HG02852 (cell line): Measurements from ENCODE around the gene CES5A.
"Not testable (repeated sequence)": the region's sequence is repeated elsewhere in the genome, so short reads cannot be mapped to it uniquely, and the experiment has no call there.

ENCODE experiments used
- ATAC-seq: cut with Tn5 transposase; IDR thresholded peaks from one replicate; pipeline ENCODE4 v1.9.1; 2021; ENCODE audit warnings: mild to moderate bottlenecking, moderate library complexity; ENCODE audit not compliant: unreplicated experiment

The CES5A gene, protein sequence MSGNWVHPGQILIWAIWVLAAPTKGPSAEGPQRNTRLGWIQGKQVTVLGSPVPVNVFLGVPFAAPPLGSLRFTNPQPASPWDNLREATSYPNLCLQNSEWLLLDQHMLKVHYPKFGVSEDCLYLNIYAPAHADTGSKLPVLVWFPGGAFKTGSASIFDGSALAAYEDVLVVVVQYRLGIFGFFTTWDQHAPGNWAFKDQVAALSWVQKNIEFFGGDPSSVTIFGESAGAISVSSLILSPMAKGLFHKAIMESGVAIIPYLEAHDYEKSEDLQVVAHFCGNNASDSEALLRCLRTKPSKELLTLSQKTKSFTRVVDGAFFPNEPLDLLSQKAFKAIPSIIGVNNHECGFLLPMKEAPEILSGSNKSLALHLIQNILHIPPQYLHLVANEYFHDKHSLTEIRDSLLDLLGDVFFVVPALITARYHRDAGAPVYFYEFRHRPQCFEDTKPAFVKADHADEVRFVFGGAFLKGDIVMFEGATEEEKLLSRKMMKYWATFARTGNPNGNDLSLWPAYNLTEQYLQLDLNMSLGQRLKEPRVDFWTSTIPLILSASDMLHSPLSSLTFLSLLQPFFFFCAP

GRCh38 chr16:55875273-55875672 lies at the start of gene CES5A:
TSS of gene CES5A (minus strand) at chr16:55875373. CDS start at chr16:55875221, 152 bp downstream.
- no peak for ATAC-seq

DNA sequence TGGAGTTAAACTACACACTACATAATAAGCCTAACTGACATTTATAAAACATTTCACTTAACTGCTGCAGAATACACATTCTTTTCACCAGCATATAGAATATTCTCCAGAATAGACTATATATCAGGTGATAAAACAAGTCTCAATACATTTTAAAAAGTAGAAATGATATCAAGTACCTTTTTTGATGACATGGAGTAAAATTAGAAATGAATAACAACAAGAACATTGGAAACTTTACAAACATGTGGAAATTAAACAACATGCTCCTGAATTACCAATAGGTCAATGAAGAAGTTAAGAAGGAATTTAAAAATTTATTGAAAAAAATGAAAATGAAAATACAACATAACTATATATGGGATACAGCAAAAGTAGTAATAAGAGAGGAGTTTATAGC lies 47.5 kb upstream of the CES5A start:
- ATAC-seq: no peak

- no peak for ATAC-seq
Observed at GRCh38 chr16:55917373-55918160, 42.4 kb upstream of the CES5A start.

GRCh38 chr16:55915096-55915827 lies 40.1 kb upstream of the CES5A start:
- no peak for ATAC-seq

DNA sequence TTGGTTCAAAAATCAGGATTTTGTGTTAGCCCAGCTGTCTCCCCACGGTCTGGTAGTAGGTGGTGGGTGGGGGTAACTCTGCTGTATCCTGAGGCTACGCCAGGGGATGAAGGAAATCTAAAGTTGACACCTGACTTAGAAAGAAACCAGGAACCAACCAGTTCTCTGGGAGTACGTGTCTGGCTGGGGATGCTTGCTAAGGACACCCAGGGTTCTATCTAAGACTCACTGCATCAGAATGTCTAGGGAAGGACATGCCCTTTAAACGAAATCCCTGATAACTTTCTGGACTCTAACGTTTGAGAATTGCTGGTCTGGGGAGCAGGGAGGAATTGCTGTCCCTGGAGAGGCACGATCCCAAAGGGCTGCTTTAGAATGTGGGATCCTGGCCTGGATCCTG lies 39.2 kb upstream of the CES5A start:
- no peak for ATAC-seq

- ATAC-seq: no peak
Observed at GRCh38 chr16:55913716-55914115, 38.5 kb upstream of the CES5A start.

- ATAC-seq: not testable (repeated sequence)
Observed at GRCh38 chr16:55913121-55913520, 37.9 kb upstream of the CES5A start.

DNA sequence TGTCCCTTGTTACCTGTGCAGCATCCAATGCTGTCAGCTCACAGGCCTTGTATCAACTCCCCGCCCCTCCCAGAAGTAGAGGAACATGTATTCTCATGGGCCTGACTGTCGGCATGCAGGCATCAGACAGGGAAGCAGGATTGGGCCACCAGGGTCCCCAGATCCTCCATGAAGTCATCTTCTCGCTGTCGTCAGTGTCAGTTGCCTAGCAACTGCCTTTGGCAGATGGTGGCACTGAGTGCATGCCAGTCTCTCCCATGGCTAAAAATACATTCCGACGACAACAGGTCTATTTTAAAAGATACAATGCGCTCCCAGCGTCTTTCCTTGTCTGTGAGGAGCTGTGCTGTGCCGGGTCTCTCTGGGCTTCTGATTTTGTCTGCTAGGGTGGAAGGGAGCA lies 36.8 kb upstream of the CES5A start:
- ATAC-seq: no peak

DNA sequence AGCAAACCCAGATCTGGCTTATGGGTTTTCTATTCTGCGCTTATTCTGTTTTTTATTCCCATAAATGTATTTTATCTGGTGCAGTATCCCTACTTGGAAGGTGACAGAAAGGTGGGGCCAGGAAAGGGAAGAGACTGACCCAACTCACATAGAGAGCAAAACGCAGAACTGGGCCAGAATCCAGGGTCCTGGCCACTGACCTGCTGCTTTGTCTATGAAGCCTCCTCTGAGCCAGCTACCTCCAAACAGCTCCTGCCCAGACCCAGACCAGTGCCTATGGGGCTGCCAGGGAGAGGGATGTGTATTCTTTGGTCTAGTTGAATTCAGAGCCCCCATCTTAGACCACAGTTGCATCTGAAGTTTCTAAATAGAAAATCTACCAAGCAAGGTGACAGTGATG lies 36.4 kb upstream of the CES5A start:
- no peak for ATAC-seq

GRCh38 chr16:55909876-55910275 lies 34.7 kb upstream of the CES5A start:
- ATAC-seq: no peak

- no peak for ATAC-seq
Observed at GRCh38 chr16:55908641-55909040, 33.5 kb upstream of the CES5A start.

GRCh38 chr16:55907661-55908060 lies 32.5 kb upstream of the CES5A start:
- ATAC-seq: no peak

GRCh38 chr16:55906123-55906522 lies 30.9 kb upstream of the CES5A start:
- ATAC-seq: no peak

DNA sequence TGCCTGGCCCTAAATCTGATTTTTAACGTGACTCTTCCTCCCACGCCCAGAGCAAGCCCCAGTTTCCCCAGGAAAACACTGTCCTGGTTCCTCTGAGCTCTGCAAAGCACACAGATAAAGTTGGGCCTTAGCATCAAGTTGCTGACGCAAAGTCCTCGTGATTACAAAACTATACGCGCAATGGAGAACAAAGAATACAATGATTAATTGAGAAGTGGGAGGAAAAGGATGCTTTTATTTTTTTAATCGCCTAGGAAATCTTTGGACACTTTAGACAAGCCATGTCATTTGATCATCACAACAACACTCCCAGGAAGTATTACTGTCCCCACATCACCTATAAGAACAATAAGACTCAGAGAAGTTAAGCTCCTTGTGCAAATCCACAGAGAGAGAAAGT lies 30.5 kb upstream of the CES5A start:
- no peak for ATAC-seq

DNA sequence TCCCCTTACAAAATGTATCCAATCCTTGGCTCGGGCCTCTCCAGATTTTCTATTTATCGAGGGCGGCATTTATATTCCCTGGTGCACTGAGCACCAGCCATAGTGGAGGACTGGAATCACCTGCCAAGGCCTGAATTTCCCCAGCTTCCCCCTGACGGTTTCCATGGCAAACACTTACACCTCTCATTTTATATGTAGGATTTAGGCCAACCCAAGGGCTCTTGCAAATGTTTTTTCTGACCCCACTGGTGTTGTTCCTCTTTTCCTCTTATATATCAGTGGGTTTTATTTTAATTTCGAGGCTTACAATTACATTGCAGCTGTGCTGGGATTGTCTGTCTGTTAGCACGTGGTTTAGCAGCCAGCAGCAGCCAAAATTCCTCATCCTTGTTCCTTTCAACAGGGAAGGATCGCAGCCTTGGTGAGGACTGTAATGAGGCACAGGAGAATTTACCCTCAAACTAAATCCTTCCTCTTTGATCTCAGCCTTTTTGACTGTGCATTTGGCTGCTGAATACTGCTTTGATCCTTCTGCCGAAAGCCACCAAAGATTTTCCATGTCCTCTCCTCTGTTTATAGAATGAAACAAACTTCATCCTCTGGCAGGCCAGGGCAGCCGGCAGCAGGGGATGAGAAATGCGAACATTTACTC lies 26.5 kb upstream of the CES5A start:
- no peak for ATAC-seq

- ATAC-seq: no peak
Observed at GRCh38 chr16:55900616-55901393, 25.6 kb upstream of the CES5A start.

- no peak for ATAC-seq
Observed at GRCh38 chr16:55899857-55900256, 24.7 kb upstream of the CES5A start.

GRCh38 chr16:55898592-55898991 lies 23.4 kb upstream of the CES5A start:
- no peak for ATAC-seq

DNA sequence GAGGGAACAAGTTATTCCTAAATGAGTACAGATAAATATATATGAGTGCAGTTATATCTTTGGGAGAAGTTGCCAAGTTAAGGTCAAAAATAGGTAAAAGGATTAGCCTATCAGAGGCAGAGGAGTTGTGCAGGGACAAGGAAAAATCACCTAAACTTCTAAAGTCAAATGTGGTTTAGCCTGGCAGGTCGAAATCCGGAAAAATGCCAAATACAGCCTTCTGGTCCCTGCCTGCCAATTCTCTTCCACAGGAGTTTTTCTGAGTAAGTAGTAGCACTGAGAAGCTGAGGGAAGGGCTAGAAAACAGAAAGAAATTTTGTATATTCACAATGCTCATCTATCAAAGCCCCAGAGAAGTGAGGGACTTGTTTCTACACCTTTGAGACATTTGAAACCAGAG lies 17.6 kb upstream of the CES5A start:
- ATAC-seq: no peak

DNA sequence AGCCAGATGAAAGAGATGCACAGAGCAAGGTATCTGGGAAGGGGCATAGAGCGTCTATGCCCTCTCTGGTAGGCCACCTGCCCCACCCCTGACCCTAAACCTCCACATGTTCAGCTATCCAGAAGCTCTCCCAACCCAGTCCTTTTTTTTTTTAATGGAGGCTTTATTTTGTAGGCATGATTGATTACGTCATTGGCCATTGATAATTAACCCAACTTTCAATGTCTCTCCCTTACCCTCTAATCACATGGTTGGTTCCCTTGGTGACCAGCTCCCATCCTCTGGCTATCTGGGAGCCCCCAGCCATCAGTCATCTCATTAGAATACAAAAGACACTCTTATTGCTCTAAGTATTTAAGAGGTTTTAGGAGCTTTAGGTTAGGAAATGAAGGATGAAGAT lies 14.3 kb upstream of the CES5A start:
- ATAC-seq: no peak
